IMR-90 (cell line): ENCODE measurements around the gene BTBD18. TPM values are rescaled to one million over a fixed set of nuclear protein-coding genes. Genes with fewer than 3 reads are reported as not detected.

Experiments
- ATAC-seq: fragments of 200-7000 bp; cut with Tn5 transposase; 2 replicates; pipeline ENCODE4 v1.9.1; 2020; ENCODE audit warnings: low read depth, mild to moderate bottlenecking, moderate library complexity
- BruUV-seq: library from RNA; stranded (reverse); fragments of 400-500 nt; replicated peaks from 2 replicates; lab custom pipeline; 2021; lab: Mats Ljungman, UMichigan
- CTCF ChIA-PET: fragments of 300-600 bp; formaldehyde crosslinking; extraction: SDS; loops from one replicate; lab custom pipeline; 2021; ENCODE audit warnings: antibody characterized with exemption; lab: Yijun Ruan, JAX
- POLR2A ChIA-PET: fragments of 300-600 bp; sonication (Branson Sonifier 250); formaldehyde crosslinking; loops from one replicate; lab custom pipeline; 2022; ENCODE audit warnings: antibody characterized with exemption; ENCODE audit not compliant: unreplicated experiment; lab: Charles Lee
- DNase-seq: peaks from one replicate; pipeline ENCODE4 v3.0.0; 2013
- H2AFZ ChIP-seq: replicated peaks from 2 replicates; pipeline ENCODE3; 2013; ENCODE audit warnings: low read length, mild to moderate bottlenecking; ENCODE audit not compliant: poor library complexity
- H2AK5ac ChIP-seq: 2 replicates; pipeline ENCODE4 v1.6.1; 2013; ENCODE audit warnings: low read depth, low read length, inconsistent platforms
- H2AK9ac ChIP-seq: replicated peaks from 2 replicates; pipeline ENCODE3; 2013; ENCODE audit warnings: mild to moderate bottlenecking, low read depth, low read length, moderate library complexity; ENCODE audit not compliant: poor library complexity
- H2BK120ac ChIP-seq: 2 replicates; pipeline ENCODE4 v1.6.1; 2013; ENCODE audit warnings: low read depth, low read length, inconsistent platforms
- H2BK15ac ChIP-seq: 3 replicates; pipeline ENCODE4 v1.6.1; 2013; ENCODE audit warnings: low read depth, low read length, inconsistent platforms
- H2BK20ac ChIP-seq: 2 replicates; pipeline ENCODE4 v1.6.1; 2013; ENCODE audit warnings: low read depth, mild to moderate bottlenecking, inconsistent platforms, low read length, moderate library complexity
- H2BK5ac ChIP-seq: 2 replicates; pipeline ENCODE4 v1.6.1; 2013; ENCODE audit warnings: mild to moderate bottlenecking, low read depth, low read length, inconsistent platforms; ENCODE audit not compliant: poor library complexity, severe bottlenecking
- H3K14ac ChIP-seq: replicated peaks from 2 replicates; pipeline ENCODE4 v1.6.1; 2013; ENCODE audit warnings: low read depth, low read length, inconsistent platforms
- H3K18ac ChIP-seq: 2 replicates; pipeline ENCODE4 v1.6.1; 2013; ENCODE audit warnings: low read depth, low read length, control low read depth
- H3K23ac ChIP-seq: 2 replicates; pipeline ENCODE4 v1.6.1; 2013; ENCODE audit warnings: low read depth, low read length, inconsistent platforms
- H3K27ac ChIP-seq: 2 replicates; pipeline ENCODE4 v1.5.1; 2013; ENCODE audit warnings: mild to moderate bottlenecking, control low read depth, low read length; ENCODE audit not compliant: insufficient read depth
- H3K27me3 ChIP-seq: 2 replicates; pipeline ENCODE4 v1.6.1; 2013; ENCODE audit warnings: low read length; ENCODE audit not compliant: control insufficient read depth, insufficient read depth
- H3K36me3 ChIP-seq: 2 replicates; pipeline ENCODE4 v1.6.1; 2013; ENCODE audit warnings: low read length, mixed read lengths; ENCODE audit not compliant: control insufficient read depth, insufficient read depth
- H3K4ac ChIP-seq: 2 replicates; pipeline ENCODE4 v1.6.1; 2013; ENCODE audit warnings: low read depth, low read length, inconsistent platforms
- H3K4me1 ChIP-seq: 2 replicates; pipeline ENCODE4 v1.6.1; 2013; ENCODE audit warnings: low read length, mixed read lengths; ENCODE audit not compliant: control insufficient read depth, insufficient read depth
- H3K4me2 ChIP-seq: 2 replicates; pipeline ENCODE4 v1.6.1; 2013; ENCODE audit warnings: low read depth, mild to moderate bottlenecking, control low read depth, low read length, moderate library complexity
- H3K4me3 ChIP-seq: 2 replicates; pipeline ENCODE4 v1.5.1; 2013; ENCODE audit warnings: low read depth, mild to moderate bottlenecking, control low read depth, low read length, moderate library complexity; ENCODE audit not compliant: insufficient read depth
- H3K56ac ChIP-seq: 2 replicates; pipeline ENCODE4 v1.6.1; 2013; ENCODE audit warnings: low read length, inconsistent platforms; ENCODE audit not compliant: insufficient read depth; ENCODE audit errors: extremely low read depth
- H3K79me1 ChIP-seq, 2 experiments: 2 replicates each; pipeline ENCODE4 v1.6.1; 2013; ENCODE audit warnings: low read length in 2 of 2, inconsistent platforms in 1 of 2, low read depth in 1 of 2
- H3K9ac ChIP-seq: 2 replicates; pipeline ENCODE4 v1.6.1; 2013; ENCODE audit warnings: low read depth, low read length, control low read depth
- H3K9me1 ChIP-seq: 2 replicates; pipeline ENCODE4 v1.6.1; 2013; ENCODE audit warnings: low read length, inconsistent platforms; ENCODE audit not compliant: insufficient read depth
- H3K9me3 ChIP-seq: 2 replicates; pipeline ENCODE4 v1.6.1; 2013; ENCODE audit warnings: low read length; ENCODE audit not compliant: control insufficient read depth, insufficient read depth
- H4K20me1 ChIP-seq: 2 replicates; pipeline ENCODE4 v1.6.1; 2013; ENCODE audit warnings: low read length, inconsistent platforms; ENCODE audit not compliant: insufficient read depth
- H4K5ac ChIP-seq: 2 replicates; pipeline ENCODE4 v1.6.1; 2013; ENCODE audit warnings: mild to moderate bottlenecking, low read depth, low read length, control low read depth
- H4K8ac ChIP-seq, 2 experiments: 2 replicates each; pipeline ENCODE4 v1.6.1; 2013; ENCODE audit warnings: low read depth in 2 of 2, low read length in 2 of 2, control low read depth in 1 of 2, inconsistent platforms in 1 of 2
- H4K91ac ChIP-seq: 2 replicates; pipeline ENCODE4 v1.6.1; 2013; ENCODE audit warnings: low read depth, low read length, inconsistent platforms; ENCODE audit not compliant: insufficient read depth
- CHD1 ChIP-seq: IDR thresholded peaks from 2 replicates; pipeline ENCODE4 v1.6.1; 2012; ENCODE audit warnings: low read depth, low read length, improper control_type of control experiment
- CTCF ChIP-seq: conservative IDR thresholded peaks from 2 replicates; pipeline ENCODE4 v1.5.1; 2012; ENCODE audit warnings: mild to moderate bottlenecking, low read depth, low read length, improper control_type of control experiment
- FOS ChIP-seq: fragments of 150-350 bp; IDR thresholded peaks from 2 replicates; pipeline ENCODE4 v1.6.1; 2016; ENCODE audit warnings: low read depth, low read length
- MAFK ChIP-seq: IDR thresholded peaks from 2 replicates; pipeline ENCODE4 v1.6.1; 2012; ENCODE audit warnings: low read depth, low read length, improper control_type of control experiment
- MXI1 ChIP-seq: IDR thresholded peaks from 2 replicates; pipeline ENCODE4 v1.6.1; 2012; ENCODE audit warnings: low read depth, mild to moderate bottlenecking, low read length, moderate library complexity, borderline replicate concordance
- NFE2L2 ChIP-seq: fragments of 150-350 bp; IDR thresholded peaks from 2 replicates; pipeline ENCODE4 v1.6.1; 2016; ENCODE audit warnings: low read depth, mild to moderate bottlenecking, low read length
- RAD21 ChIP-seq: IDR thresholded peaks from 2 replicates; pipeline ENCODE4 v1.6.1; 2012; ENCODE audit warnings: low read length, improper control_type of control experiment
- RCOR1 ChIP-seq: IDR thresholded peaks from 2 replicates; pipeline ENCODE4 v1.6.1; 2012; ENCODE audit warnings: mild to moderate bottlenecking, low read length, improper control_type of control experiment; ENCODE audit not compliant: insufficient replicate concordance
- RFX5 ChIP-seq: IDR thresholded peaks from 2 replicates; pipeline ENCODE4 v1.8.0; 2012; ENCODE audit warnings: low read depth, mild to moderate bottlenecking, low read length, moderate library complexity
- SMC3 ChIP-seq: fragments of 150-350 bp; IDR thresholded peaks from 2 replicates; pipeline ENCODE4 v1.6.1; 2016; ENCODE audit warnings: low read depth, mild to moderate bottlenecking, antibody characterized with exemption, low read length, moderate library complexity
- WGBS, 2 experiments: methylation state at CpG; one replicate each; pipeline versions ENCODE4 v1.1.5 to v1.1.7; 2013; ENCODE audit warnings: missing lambda C conversion rate in 2 of 2; ENCODE audit not compliant: insufficient read length in 1 of 2; ENCODE audit errors: extremely low coverage in 2 of 2; 5-methylcytosine and 5-hydroxymethylcytosine counted together
- dilution Hi-C: fragments of 300-500 bp; cut with HindIII; formaldehyde crosslinking; loops from one replicate; pipeline ENCODE4 v1.14.3; 2018; ENCODE audit warnings: low sequenced_read_pairs; ENCODE audit not compliant: unreplicated experiment
- in situ Hi-C: fragments of 300-500 bp; cut with MboI; formaldehyde crosslinking; loops from 3 replicates; pipeline ENCODE4 v1.14.3; 2019; ENCODE audit warnings: low sequenced_read_pairs, inconsistent platforms, mixed read lengths
- intact Hi-C: fragments of 100-400 bp; cut with micrococcal nuclease; formaldehyde crosslinking; loops from 2 replicates; pipeline ENCODE4 v1.10.0; 2022
- polyA plus RNA-seq, 3 experiments: library from polyadenylated mRNA; depleted of rRNA; stranded (reverse); fragments of >200 nt; gene quantifications; 2 replicates each; pipeline ENCODE4 v1.2.3, GENCODE V29; 2012; ENCODE audit warnings: low replicate concordance in 1 of 3
- total RNA-seq: library from RNA; depleted of rRNA; stranded (reverse); fragments of >200 nt; gene quantifications from 2 replicates; pipeline ENCODE4 v1.2.3, GENCODE V29; 2012
- TF ChIP-seq, protein P1 (sequence below): fragments of 150-350 bp; IDR thresholded peaks from 2 replicates; pipeline ENCODE4 v1.6.1; 2017; ENCODE audit warnings: mild to moderate bottlenecking, antibody characterized with exemption, low read length, low read depth

BTBD18 gene
- total and polyA plus RNA-seq, 2 of the 4 experiments (the other 2 are of a cell fraction): not detected

- no peak overlapping the region for H2BK120ac ChIP-seq
- peaks cover 12 to 75% of the 10 kb centered on the region in 2 experiments; a peak in 3 of 4 replicates for H3K79me1 ChIP-seq
- in situ Hi-C loops: no loop called here
- no peak overlapping the region; the same call in 1 of the 2 replicates for H3K18ac ChIP-seq
- H2BK15ac ChIP-seq: no peak overlapping the region
- no peaks in the 10 kb centered on the region for H3K27me3 ChIP-seq
- H3K4me1 ChIP-seq: peaks cover 33% of the 10 kb centered on the region
- DNase-seq (peak; percentile 63), ATAC-seq (peak; percentile 41)
- peak overlapping the region; percentile 46 for H3K14ac ChIP-seq
- no peak overlapping the region for H4K5ac ChIP-seq
- TF ChIP-seq CHD1: no peak
- no peak for TF ChIP-seq CTCF
- no peak for TF ChIP-seq FOS
- no peak for TF ChIP-seq MAFK
- no peak for TF ChIP-seq RFX5
- no peak for TF ChIP-seq RAD21
- TF ChIP-seq NFE2L2: no peak
- TF ChIP-seq, protein P1, sequence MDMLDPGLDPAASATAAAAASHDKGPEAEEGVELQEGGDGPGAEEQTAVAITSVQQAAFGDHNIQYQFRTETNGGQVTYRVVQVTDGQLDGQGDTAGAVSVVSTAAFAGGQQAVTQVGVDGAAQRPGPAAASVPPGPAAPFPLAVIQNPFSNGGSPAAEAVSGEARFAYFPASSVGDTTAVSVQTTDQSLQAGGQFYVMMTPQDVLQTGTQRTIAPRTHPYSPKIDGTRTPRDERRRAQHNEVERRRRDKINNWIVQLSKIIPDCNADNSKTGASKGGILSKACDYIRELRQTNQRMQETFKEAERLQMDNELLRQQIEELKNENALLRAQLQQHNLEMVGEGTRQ: no peak
- TF ChIP-seq MXI1: no peak
- TF ChIP-seq SMC3: no peak
- TF ChIP-seq RCOR1: no peak
- H2AK9ac ChIP-seq: no peak overlapping the region
- peaks cover 100% of the 10 kb centered on the region for H4K20me1 ChIP-seq
- H2AFZ ChIP-seq: no peak overlapping the region
- ChIA-PET CTCF (interaction anchor here (0.5 kb wide), 1 partner anchor 748 kb away, joined by 3 read pairs; no protein-coding TSS in a partner anchor), POLR2A (interaction anchor here (0.6 kb wide), 1 partner anchor 13 kb away, joined by 3 read pairs; no protein-coding TSS in a partner anchor)
- BruUV-seq: no TSS peak
- H3K4ac ChIP-seq: peak overlapping the region; percentile 42
- no peak overlapping the region for H4K8ac ChIP-seq
- peaks cover 18% of the 10 kb centered on the region for H3K9me1 ChIP-seq
- intact Hi-C loops: loop anchor here (2.0 kb wide), 1 partner anchor 13 kb away; no protein-coding TSS in a partner anchor
- H3K4me3 ChIP-seq: no peak overlapping the region
- dilution Hi-C loops: no loop called here
- H2BK20ac ChIP-seq: 0 out of 2 replicates have a peak overlapping the region, but pooled peaks have one; percentile 8
- peak overlapping the region; percentile 32 for H2BK5ac ChIP-seq
- H3K56ac ChIP-seq: no peak overlapping the region
- no peaks in the 10 kb centered on the region; the same call in none of the 2 replicates for H3K36me3 ChIP-seq
- peak overlapping the region; percentile 21; the same call in 1 of the 2 replicates for H2AK5ac ChIP-seq
- H3K9ac ChIP-seq: peak overlapping the region; percentile 36; the same call in 1 of the 2 replicates
- no CpG with 5 or more reads among the region's 3 CpGs for WGBS, 2 experiments
- H3K27ac ChIP-seq: peak overlapping the region; percentile 53; the same call in 1 of the 2 replicates
- H3K4me2 ChIP-seq: peak overlapping the region; percentile 79
- H3K9me3 ChIP-seq: no peaks in the 10 kb centered on the region
- peak overlapping the region; percentile 55 for H3K23ac ChIP-seq
- H4K91ac ChIP-seq: no peak overlapping the region
Measured at GRCh38 chr11:57776031-57776521, 24.5 kb upstream of the BTBD18 start.
